Neutrophil (primary cell): Measurements from ENCODE around the gene SYNPO2.
A peak's percentile ranks its signal among the peaks of the same experiment; 100 is the strongest.

Source experiments
- H3K27ac ChIP-seq: fragments of 200-600 bp; sonication (generic); 2 replicates; pipeline ENCODE4 v1.5.1; 2016; ENCODE audit warnings: mild to moderate bottlenecking, moderate library complexity
- H3K27me3 ChIP-seq: fragments of 200-600 bp; sonication (generic); 2 replicates; pipeline ENCODE4 v1.6.0; 2016; ENCODE audit warnings: mild to moderate bottlenecking
- H3K36me3 ChIP-seq: fragments of 200-600 bp; sonication (generic); 2 replicates; pipeline ENCODE4 v1.5.1; 2017
- H3K4me1 ChIP-seq, 2 experiments: fragments of 200-600 bp in 1 of 2; sonication (generic) in 1 of 2; 1 replicate in 1 of 2; 2 replicates in 1 of 2; pipeline versions ENCODE4 v1.5.1 to v1.6.1; 2013 to 2016; ENCODE audit warnings: low read depth in 1 of 2, low read length in 1 of 2, mild to moderate bottlenecking in 1 of 2, moderate library complexity in 1 of 2; ENCODE audit not compliant: control insufficient read depth in 1 of 2, insufficient read depth in 1 of 2
- H3K4me3 ChIP-seq, 2 experiments: fragments of 200-600 bp in 1 of 2; sonication (generic) in 1 of 2; 1 replicate in 1 of 2; 2 replicates in 1 of 2; pipeline ENCODE4 v1.5.1; 2013 to 2016; ENCODE audit warnings: low read depth in 1 of 2, low read length in 1 of 2, mild to moderate bottlenecking in 1 of 2, moderate library complexity in 1 of 2
- H3K9me3 ChIP-seq: fragments of 200-600 bp; sonication (generic); 2 replicates; pipeline ENCODE4 v1.5.1; 2016
- CTCF ChIP-seq: fragments of 200-600 bp; sonication (generic); IDR thresholded peaks from 2 replicates; pipeline ENCODE4 v1.5.1; 2016; ENCODE audit warnings: antibody characterized with exemption

SYNPO2 gene

GRCh38 chr4:118888666-118889311 lies at the start of gene SYNPO2:
Gene SYNPO2 (plus strand): TSS chr4:118888854. CDS start chr4:118889037, 183 bp downstream.
- no peak for TF ChIP-seq CTCF
- Histone ChIP-seq H3K36me3 (no peaks in the 10 kb centered on the region), H3K27ac (no peak within 1 kb of the TSS), H3K9me3 (no peaks in the 10 kb centered on the region), H3K4me1 (peaks cover 10 to 11% of the 10 kb centered on the region in 2 experiments), H3K4me3 (peak within 1 kb of the TSS in 1 of 2 experiments; percentile 31), H3K27me3 (peaks cover 55% of the 10 kb centered on the region)

GRCh38 chr4:118839221-118839927 lies 49.3 kb upstream of the SYNPO2 start:
- Histone ChIP-seq H3K27ac (no peak overlapping the region), H3K36me3 (no peaks in the 10 kb centered on the region), H3K4me3 (no peak overlapping the region), H3K4me1 (peaks cover 16% of the 10 kb centered on the region in 2 experiments), H3K27me3 (no peaks in the 10 kb centered on the region), H3K9me3 (no peaks in the 10 kb centered on the region)
- no peak for TF ChIP-seq CTCF

GRCh38 chr4:118842055-118842454 lies 46.6 kb upstream of the SYNPO2 start:
- no peaks in the 10 kb centered on the region for H3K9me3 ChIP-seq
- H3K4me3 ChIP-seq: no peak overlapping the region
- no peaks in the 10 kb centered on the region for H3K27me3 ChIP-seq
- no peaks in the 10 kb centered on the region for H3K4me1 ChIP-seq
- no peak overlapping the region for H3K27ac ChIP-seq
- TF ChIP-seq CTCF: no peak
- no peaks in the 10 kb centered on the region for H3K36me3 ChIP-seq

DNA sequence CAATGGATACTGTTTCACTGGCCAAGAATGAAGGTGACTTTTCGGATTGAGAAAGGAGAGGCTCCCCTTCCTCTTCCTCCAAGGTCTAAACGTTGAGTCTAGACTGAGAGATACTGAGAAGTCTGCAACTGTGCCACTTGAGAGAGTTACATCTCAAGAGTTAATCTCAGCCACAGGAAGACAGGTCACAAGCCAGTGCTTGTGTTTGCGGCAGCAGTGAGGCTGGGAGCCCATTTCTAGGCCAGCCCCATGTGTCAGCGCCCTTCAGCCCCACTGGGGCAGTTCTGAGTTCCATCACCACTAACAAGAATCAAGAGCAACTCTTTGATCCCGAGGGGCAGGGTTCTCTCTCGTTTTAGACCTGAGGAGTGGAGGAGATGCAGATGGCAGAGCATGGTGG lies 45.4 kb upstream of the SYNPO2 start:
- no peaks in the 10 kb centered on the region for H3K9me3 ChIP-seq

DNA sequence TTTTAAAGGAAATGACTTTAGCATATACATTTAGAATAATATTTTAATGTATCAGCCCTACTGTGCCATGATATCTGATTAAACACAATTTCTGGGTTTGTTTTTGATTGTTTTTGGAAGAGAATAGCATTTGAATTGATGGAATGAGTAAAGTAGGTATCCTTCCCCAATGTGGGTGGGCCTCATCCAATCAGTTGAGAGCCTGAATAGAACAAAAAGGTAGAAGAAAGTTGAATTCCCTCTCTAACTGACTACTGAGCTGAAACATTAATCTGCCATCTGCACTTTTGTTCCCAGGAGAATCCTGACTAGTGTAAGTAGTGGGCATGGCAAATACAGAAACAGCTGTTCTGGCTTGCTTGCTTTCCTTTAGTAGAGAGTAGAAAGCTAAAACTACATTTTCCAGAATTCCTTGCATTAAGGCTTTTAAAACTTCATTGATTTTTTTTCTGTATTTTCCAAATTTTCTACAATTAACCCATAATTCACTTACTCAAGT lies 43.1 kb upstream of the SYNPO2 start:
- no peaks in the 10 kb centered on the region for H3K27me3 ChIP-seq
- H3K36me3 ChIP-seq: no peaks in the 10 kb centered on the region
- H3K4me3 ChIP-seq: no peak overlapping the region
- H3K9me3 ChIP-seq: no peaks in the 10 kb centered on the region
- TF ChIP-seq CTCF: no peak
- no peak overlapping the region for H3K27ac ChIP-seq
- H3K4me1 ChIP-seq: peaks cover 2 to 5% of the 10 kb centered on the region in 2 experiments

More for the DNA sequence above, 45.4 kb upstream of the SYNPO2 start:
- Histone ChIP-seq H3K4me3 (no peak overlapping the region), H3K4me1 (no peaks in the 10 kb centered on the region), H3K36me3 (no peaks in the 10 kb centered on the region), H3K27me3 (no peaks in the 10 kb centered on the region), H3K27ac (no peak overlapping the region)
- TF ChIP-seq CTCF: no peak
